NCI-H82 treated with DMSO at 0.1 percent for 48 hours (cell line): Measurements from ENCODE around the gene CCDC57.

Experiments used
- DNase-seq: peaks from one replicate; lab custom pipeline; 2025; ENCODE audit not compliant: unreplicated experiment; lab: John Stamatoyannopoulos, UW

The CCDC57 gene

DNA sequence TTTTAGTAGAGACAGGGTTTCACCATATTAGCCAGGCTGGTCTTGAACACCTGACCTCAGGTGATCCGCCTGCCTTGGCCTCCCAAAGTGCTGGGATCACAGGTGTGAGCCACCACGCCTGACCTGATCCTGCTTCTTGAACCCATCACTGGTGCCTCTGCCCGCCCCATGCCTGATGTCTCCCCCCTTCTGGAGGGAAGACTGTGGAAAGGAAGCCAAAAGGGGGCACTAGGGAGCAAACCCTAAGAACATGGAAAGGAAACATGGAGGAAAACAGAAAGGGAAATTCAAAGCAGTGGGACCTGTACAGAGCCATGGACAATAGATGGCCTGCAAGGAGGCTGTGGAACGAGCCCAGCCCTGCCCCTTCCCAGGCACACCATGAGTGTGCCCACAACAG, 83.5 kb downstream of the CCDC57 start:
- no peak for DNase-seq

DNA sequence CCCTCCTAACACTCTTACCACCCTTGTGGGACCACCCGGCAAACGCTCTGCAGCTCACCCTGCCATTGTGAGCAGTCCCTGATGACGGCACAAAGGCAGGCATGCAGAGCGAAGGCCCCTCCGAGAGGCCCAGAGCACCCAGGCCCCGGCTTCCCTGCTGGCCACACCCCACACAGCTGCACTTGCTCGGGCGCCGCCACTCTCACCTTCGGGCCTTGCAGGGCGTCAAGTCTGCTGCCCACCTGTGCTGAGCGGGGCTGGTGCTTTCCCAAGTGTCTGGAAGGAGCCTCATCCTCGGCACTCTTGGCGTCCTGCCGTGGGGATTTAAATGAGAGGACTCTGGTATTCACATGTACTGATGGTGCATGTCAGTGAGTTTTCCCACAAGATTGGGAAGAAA, 84.4 kb downstream of the CCDC57 start:
- DNase-seq, result no peak

DNA sequence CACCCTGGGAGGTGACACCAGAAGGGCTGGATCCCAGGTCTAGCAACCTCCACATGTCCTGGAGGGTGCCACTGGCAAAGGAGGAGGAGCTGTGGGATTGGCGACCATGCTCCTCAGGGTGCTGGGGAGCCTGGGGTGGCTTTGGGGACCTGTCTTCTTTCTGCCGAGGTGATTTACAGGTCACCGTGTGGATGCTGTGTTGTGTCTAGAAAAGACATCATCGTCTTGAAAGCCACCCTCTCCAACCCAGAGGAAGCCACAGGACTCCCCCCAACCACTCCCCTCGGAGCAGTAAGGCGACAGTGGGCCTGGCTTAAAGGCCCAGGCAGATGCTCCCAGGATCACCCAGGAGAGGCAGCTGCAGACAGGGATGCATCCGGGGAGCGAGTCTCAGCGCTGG, 84.9 kb downstream of the CCDC57 start:
- no peak for DNase-seq

DNA sequence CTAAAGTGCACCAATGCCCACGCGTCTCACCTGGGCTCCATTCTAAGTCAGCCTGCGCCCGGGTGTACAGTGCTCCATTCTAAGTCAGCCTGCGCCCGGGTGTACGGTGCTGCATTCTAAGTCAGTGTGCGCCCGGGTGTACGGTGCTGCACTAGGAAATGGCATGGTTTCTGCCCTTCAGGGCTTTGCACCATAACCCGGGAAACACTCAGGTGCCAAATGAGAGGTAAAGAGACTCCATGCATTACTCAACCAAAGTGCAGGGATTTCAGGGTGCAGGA, 85.4 kb downstream of the CCDC57 start:
- DNase-seq, result no peak

DNA sequence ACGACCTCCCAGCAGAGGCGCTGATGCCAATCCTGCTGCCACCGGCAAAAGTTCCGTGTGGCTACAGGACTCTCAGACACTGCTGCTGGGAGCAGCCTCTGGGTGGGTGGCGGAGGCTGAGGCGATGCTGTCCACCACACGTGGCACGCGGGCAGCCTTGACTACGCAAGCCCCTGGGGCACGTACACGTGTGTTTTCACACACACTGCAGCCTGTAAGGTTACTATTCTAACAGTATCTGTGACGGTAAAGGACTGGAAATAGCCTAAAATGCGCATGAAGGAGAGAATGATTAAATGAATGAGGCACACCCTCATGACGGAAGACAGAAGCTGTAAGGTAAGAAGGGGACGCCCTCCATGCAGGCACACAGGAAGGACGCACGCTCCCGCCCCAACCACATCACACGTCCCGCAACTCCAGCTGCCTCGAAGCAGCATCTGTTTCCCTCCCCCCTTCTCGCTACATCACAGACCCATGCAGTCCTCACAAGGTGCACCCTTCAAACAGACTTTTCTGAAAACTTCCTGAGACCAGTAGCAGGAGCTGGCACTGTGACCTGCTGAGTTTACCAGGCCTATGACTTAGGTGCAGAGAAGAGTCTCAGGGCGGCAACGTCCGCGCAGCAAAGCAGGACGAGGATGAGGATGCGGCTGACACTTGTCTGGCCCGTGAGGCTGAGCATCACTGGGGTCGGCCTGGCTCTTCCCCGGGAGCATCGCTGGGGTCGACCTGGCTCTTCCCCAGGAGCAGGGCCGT, 85.9 kb downstream of the CCDC57 start:
- DNase-seq, result no peak

DNA sequence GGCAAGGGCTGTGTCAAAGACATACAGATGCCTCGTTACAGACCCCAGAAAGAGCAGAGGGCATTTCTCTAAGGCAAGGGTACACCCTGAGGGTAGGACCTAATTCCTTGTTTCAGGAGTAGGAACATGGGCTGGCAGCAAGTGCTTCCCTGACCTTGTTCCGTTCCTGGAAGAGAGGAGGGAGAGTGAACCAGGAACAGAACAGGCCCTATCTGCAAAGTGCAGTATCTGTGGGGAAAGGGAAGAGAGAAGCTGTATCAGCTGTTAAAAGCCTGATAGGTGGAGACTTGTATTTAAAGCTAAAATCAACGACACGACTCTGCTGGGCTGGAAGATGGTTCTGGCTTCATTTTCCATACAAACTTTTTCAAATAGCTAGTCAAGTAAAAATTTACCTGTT, 88.5 kb downstream of the CCDC57 start:
- DNase-seq, result no peak

DNA sequence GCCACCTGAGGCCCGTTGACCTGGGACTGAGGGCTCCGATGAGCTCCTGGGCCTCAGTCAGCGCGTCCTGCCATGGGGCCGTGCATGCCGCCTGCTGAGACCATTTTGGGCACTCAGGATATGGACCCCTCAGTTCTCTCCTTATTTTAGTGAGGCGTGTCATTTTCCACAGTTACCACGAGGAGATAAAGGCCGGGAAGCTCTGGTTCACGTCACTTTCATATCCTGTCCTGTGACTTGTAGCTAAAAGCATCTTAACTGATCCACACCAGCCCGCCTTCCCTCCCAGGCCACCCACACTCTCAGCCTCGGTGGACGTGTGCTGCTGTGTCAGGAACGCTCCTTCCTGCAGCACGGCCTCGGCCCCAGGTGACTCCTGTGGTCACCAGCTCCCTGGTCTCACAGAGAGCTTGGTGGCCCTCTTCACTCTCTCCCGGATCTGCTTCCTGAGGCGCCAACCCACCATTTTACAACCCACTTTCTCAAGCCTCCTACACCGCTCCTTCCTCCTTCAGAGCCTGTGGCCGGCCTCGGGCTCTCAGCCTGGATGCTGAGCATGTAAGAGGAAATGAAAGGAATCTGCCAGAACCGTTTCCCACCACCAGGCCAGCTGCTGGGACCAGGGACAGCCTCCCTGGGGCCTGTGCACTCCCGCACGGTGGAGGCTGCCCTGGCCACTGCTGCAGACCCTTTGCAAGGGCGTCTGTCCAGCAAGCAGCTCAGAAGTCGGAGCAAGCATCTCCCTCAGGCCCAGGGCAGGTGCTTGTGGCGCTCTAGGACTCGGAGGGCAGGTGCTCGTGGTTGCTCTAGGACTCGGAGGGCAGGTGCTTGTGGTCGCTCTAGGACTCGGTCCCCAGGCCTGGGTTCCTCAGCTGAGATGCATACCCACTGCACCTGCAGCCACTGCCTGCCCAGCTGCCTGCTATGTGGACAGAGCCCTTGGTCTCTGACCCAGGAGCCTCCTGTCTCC, 90.7 kb downstream of the CCDC57 start:
- DNase-seq, result no peak

DNA sequence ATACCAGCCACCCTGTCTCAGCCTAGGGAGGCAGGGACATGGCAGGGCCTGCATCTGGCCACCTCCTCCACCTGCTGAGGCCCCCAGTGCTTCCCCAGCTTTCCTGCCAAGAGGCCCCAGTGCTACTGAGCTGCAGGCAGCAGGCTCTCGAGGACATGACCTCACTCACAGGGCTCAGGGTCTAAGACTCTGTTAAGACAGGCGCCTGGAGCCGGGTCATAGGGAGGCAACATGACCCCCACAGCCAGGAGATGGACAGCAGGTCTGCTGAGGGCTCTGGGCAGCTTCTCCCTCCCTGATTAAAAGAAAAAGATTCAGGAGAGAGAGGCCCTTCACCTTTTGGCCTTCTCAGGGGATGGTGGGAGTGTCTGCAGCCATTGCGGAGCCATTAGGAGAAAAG, 91.4 kb downstream of the CCDC57 start:
- DNase-seq, result no peak

DNA sequence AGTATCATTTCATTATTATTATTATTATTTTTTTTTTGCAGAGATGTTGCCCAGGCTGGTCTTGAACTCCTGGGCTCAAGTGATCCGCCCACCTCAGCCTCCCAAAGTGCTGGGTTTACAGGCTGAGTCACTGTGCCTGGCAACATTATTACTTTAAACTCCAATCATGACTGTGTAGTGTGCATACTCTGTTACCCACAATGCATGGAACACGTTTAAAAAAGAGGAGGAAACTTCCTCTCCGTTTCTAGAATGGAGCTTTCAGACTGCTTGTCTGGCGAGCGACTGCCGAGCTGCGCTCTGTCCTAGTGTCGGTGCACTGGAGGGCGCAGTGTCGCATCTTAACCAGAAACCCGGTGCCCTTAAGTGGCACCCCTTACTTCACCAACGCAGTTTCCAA, 92.5 kb downstream of the CCDC57 start:
- DNase-seq, result no peak

DNA sequence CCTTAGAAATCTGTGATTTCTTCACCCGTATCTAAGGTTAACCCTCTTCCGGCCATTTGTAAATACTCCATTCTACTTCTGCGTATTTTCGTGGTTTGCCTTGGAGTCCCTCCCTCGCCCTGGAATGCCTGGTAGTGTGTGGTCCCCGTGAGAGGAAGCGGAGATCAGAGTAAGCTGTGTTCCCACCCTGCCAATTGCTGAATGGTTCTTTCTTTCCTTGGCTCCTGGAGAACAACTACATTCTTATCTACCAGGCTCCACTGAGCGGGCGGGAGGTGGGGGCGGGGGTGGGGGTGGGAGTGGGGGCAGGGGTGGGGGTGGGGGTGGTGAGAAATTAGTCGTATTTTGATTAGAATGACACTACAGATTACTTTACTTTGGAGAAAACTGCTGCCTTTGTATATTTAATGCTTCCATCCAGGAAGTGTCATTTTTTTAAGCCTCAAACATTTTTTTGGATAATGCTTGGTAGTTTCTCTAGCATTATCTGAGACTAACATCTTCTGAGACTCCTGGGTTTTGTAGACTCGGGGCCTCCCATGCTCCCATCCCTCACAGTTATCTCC, 93.7 kb downstream of the CCDC57 start:
- DNase-seq, result no peak

DNA sequence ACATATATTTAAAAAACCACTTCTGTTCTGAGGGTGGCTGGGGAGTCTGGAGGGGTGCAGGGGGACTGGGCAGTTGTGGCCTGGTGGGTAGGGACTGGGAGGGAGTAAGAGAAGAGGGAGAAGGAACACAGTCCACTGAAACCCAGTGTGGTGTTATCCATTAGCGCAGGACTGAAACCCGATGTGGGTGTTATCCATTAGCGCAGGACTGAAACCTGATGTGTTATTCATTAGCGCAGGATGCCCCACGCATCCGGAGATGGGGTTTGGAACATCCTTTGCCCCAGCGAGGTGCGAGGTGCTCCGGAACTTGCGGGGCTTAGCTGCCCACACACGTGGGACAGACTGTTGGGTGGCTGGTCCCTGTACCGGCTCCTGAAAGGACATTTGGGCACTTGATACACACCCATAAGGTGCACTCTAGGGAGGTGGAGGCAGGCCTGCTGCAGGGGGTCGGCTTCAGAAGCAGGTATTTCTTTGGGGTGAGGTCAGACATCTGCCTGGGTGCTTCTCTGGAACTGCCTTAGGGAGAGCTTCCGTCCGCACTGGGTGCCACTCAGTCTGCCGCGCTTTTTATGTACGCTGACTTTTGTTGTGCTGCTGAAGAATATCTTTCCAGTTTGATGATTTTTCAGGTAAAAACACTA, 94.4 kb downstream of the CCDC57 start:
- no peak for DNase-seq

DNA sequence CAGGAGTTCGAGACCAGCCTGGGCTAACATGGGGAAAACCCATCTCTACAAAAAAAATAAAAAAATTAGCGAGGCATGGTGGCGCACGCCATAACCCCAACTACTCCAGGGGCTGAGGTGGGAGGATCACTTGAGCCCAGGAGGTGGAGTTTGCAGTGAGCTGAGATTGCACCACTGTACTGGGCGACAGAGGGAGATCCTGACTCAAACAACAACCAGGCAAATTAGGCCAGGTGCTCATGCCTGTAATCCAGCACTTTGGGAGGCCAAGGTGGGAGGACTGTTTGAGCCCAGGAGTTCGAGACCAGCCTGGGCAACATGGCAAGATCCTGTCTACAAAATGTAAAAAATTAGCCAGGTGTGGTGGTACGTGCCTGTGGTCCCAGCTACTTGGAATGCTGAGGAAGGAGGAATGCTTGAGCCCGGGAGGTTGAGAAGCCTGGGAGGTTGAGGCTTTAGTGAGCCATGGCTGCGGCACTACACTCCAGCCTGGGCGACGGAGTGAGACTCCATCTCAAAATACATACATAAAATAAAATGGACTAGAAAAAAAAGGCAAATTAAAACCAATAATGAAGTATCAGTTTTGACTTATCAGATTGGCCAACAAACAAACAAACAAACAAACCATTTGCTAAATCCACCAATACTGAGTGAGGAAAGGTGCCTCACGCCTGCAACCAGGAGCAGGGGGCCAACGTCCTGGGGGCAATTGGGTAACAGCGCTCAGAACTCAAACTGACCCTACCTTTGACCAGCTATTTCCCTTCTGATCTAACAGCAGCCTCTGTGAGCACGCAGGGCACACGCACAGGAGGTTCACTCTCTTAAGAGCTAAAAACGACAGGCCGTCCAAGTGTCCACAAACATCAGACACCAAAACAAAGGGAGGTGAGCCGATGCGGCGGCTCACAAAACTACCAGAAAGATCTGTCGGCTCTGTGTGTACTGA, 95.2 kb downstream of the CCDC57 start:
- DNase-seq, result no peak

DNA sequence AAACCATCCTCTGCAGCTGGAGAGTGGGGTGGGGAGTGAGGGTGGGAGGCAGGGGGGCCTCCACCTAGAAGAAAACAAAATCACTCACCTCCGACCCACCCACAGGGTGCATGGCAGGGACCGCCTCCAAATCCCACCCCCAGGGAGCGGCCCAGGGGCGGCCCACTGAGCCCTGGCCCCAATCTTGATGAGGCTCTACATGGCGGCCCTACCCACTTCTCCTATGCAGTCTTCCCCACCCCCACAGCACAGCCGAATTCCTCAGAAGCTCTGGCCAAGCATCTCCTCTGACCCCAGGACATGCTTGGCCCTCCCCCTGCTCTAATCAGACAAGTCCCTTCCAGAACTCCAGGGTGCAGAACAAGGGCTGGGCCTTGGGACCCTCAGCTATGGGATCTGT, 96.4 kb downstream of the CCDC57 start:
- no peak for DNase-seq

DNA sequence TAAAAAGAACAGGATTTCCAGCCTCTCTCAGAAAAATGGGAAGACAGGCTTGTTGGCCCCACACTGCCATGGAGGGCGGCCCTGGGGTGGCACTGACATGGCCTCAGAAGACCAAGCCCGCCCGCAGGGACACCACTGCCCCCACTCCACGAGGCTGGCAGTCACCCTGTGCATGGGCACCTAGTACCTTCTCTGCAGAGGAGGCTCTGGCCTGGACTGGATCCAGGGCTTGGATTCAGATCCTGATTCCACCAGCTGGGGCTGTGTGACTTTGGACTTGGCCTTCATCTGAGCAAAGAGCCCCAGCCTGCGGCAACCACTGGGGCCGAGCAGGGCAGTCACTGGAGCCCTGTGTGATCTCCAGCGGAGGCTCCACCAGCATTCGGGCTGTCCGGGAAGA, 97.8 kb downstream of the CCDC57 start:
- DNase-seq, result no peak

DNA sequence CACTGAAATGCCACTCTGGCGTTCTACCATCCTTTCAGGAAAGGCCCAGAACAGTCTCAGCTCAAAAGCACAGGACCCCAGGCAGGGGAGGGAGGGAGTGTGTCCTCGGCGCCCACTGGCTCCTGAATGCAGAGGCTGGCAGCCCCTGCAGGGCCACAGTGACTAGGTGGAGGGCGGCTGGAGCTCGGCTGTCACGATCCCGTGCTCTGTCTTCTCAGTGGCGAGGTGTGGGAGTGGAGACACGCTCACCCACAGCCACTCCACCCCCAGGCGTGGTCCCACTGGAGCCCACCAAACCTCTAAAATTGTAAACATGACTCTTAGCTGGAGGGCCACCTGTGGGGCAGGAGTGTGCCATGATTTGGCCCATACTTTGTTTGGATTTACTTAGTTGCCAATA, 98.2 kb downstream of the CCDC57 start:
- no peak for DNase-seq

DNA sequence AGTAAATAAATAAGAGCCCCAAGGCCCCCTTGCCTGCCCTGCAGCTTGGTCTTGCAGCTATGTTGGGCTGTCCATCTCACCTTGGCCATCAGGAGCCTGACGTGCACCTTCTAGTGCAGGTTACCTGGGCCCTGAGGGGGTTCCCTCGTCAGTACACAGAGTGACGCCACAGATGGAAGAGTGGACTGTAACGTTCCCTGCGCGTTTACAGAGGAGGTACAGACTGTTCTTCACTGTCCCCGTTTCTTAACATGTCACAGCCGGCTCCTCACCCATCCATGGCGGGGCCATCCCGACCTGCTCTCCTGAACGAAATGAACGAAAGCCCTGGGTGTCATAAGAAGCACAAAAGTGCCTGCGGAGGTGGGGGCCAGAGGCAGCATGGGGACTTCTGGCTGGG, 98.7 kb downstream of the CCDC57 start:
- no peak for DNase-seq

DNA sequence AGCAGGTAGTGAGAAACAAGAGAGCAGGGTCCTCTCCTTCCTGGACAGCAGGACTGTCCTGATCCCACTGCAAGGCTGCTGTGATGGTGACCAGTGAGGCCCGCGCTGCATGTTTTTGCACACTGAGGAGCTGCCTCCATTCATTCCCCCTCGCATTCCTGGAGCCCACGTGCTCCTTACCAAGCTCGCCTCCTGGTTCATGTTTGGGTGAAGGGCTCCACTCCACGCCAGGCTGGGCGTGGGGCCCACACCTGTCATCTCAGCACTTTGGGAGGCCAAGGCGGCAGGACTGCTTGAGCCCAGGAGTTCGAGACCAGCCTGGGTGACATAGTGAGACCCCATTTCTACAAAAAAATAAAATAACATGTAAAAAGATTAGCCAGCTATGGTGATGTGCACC, 99.2 kb downstream of the CCDC57 start:
- no peak for DNase-seq

DNA sequence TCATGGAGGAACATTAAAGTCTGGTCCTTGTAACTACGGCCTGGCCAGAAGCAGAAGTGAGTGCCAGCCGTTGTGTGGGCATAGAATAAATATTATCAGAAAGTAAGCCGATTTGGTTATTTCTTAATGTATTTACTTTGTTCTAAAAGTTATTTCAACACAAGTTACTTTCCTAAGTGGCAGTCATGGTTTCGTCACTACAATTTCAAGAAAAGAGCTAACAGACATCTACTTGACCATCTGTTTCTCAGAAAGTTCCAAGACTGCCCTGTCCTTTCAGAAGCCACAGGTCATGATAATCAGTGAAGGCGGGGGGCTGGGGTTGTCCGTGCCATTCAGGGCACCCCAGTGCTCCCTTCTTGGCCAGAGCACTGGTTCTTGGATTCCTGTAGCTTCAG, 99.7 kb downstream of the CCDC57 start:
- DNase-seq, result no peak

DNA sequence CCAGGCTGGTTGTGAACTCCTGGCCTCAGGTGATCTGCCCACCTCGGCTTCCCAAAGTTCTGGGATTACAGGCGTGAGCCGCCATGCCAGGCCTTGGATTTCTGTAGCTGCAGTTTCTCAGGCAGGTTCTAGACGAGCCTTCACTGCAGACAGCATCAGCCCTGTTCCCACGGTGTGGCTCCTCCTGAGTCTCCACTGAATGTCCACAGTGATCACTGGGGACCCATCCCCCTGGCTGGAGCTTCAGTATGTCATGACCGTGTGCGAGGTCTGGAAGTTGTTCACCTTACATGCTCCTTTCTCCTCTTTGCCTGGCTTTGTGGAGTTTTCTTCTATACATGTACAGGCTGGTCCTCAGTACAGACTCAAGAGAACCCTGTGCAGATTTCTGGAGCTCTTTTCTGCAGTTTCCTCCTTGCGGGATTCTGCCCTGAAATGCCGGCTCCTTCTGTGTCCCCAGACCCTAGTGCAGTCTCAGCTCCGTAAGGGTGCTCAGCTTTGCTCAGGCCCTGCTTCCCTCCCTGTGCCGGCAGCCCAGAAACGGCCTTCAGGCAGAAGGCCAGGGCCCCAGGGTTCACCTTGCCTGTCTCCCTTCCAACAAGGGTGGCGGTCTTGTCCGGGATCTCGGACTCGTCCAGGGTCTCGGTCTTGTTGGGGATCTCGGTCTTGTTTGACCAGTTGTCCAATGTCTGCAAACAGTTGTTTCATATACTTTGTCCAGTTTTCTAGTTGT, 100.3 kb downstream of the CCDC57 start:
- no peak for DNase-seq

DNA sequence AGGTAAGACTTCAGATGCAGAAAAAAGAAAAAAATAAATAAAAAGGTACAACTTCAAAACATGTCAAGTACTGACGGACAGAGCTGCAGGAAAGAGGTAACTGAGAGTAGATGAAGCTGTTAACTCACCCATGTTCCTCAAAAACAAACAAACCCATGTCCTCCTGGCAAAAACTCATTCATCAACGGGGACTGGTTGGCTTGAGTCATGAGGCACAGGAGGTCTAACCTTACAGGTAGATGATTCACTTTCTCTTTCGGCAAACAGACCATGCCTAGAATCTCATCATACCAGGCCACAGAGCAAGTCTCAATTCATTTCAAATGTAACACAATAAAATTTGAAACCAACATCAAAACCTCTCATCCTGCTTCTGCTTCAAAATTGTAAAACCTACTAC, 102.3 kb downstream of the CCDC57 start:
- no peak for DNase-seq
